NOMO-1 treated with DMSO at 0.1 percent for 48 hours (cell line): ENCODE measurements around the gene C17orf114.
"Not testable (repeated sequence)": the region's sequence is repeated elsewhere in the genome, so short reads cannot be mapped to it uniquely, and the experiment has no call there.

Experiments used
- DNase-seq: peaks from one replicate; lab custom pipeline; 2025; ENCODE audit not compliant: unreplicated experiment; lab: John Stamatoyannopoulos, UW

The C17orf114 gene

GRCh38 chr17:4802228-4802627 is at the start of gene C17orf114:
Gene C17orf114 (minus strand): TSS chr17:4802328.
- DNase-seq: no peak

- no peak for DNase-seq
These were observed 49.0 kb upstream of the C17orf114 start for GRCh38 chr17:4851084-4851483.

- DNase-seq: no peak
These were observed 48.1 kb upstream of the C17orf114 start for GRCh38 chr17:4850246-4850645.

- DNase-seq: no peak
These were observed 46.9 kb upstream of the C17orf114 start for GRCh38 chr17:4849011-4849536.

GRCh38 chr17:4846635-4847390 is 44.7 kb upstream of the C17orf114 start:
- no peak for DNase-seq

GRCh38 chr17:4845118-4845517 is 43.0 kb upstream of the C17orf114 start:
- DNase-seq: peak; percentile 98

- DNase-seq: peak; percentile 73
These were observed 41.3 kb upstream of the C17orf114 start for GRCh38 chr17:4843321-4844000.

GRCh38 chr17:4842376-4842775 is 40.2 kb upstream of the C17orf114 start:
- no peak for DNase-seq

- DNase-seq: no peak
These were observed 38.7 kb upstream of the C17orf114 start for GRCh38 chr17:4840893-4841242.

- DNase-seq: no peak
These were observed 38.1 kb upstream of the C17orf114 start for GRCh38 chr17:4839965-4840892.

- no peak for DNase-seq
These were observed 37.1 kb upstream of the C17orf114 start for GRCh38 chr17:4839221-4839620.

- no peak for DNase-seq
These were observed 36.2 kb upstream of the C17orf114 start for GRCh38 chr17:4838309-4838785.

GRCh38 chr17:4837471-4838308 is 35.6 kb upstream of the C17orf114 start:
- DNase-seq: no peak

GRCh38 chr17:4836221-4836620 is 34.1 kb upstream of the C17orf114 start:
- DNase-seq: no peak

GRCh38 chr17:4834681-4835020 is 32.5 kb upstream of the C17orf114 start:
- no peak for DNase-seq

- peak; percentile 18 for DNase-seq
These were observed 32.0 kb upstream of the C17orf114 start for GRCh38 chr17:4833941-4834680.

GRCh38 chr17:4833178-4833940 is 31.2 kb upstream of the C17orf114 start, which contains the start of gene MINK1:
Gene MINK1 (plus strand): TSS chr17:4833340. CDS start chr17:4833584, 244 bp downstream.
- DNase-seq: peak; percentile 82

- DNase-seq: not testable (repeated sequence)
These were observed 30.7 kb upstream of the C17orf114 start for GRCh38 chr17:4832829-4833177.

GRCh38 chr17:4827399-4827798 is 25.3 kb upstream of the C17orf114 start:
- DNase-seq: no peak
